Endothelial cell of umbilical vein (primary cell): Measurements from ENCODE around the gene CAPZA2.

Experiments used
- EZH2 ChIP-seq: IDR thresholded peaks from 2 replicates; pipeline ENCODE4 v1.6.1; 2012; ENCODE audit warnings: borderline replicate concordance, low read depth, mild to moderate bottlenecking, moderate library complexity, low read length, inconsistent platforms; ENCODE audit not compliant: severe bottlenecking
- MAX ChIP-seq: IDR thresholded peaks from 2 replicates; pipeline ENCODE4 v1.6.1; 2011; ENCODE audit not compliant: insufficient read depth, insufficient read length
- POLR2AphosphoS5 ChIP-seq: IDR thresholded peaks from 2 replicates; pipeline ENCODE4 v1.6.1; 2012; ENCODE audit warnings: low read depth, mild to moderate bottlenecking, control low read depth, low read length, moderate library complexity; ENCODE audit not compliant: insufficient read depth
- TF ChIP-seq, protein P1 (sequence below), 2 donors: IDR thresholded peaks; 1 replicate in 1 of 2; 2 replicates in 1 of 2; pipeline ENCODE4 v1.5.1; 2011; ENCODE audit warnings: low read length in 2 of 2, mild to moderate bottlenecking in 2 of 2, moderate library complexity in 2 of 2, control low read depth in 1 of 2, inconsistent platforms in 1 of 2, low read depth in 1 of 2; ENCODE audit not compliant: insufficient read depth in 1 of 2; ENCODE audit errors: extremely low read depth in 1 of 2

DNA sequence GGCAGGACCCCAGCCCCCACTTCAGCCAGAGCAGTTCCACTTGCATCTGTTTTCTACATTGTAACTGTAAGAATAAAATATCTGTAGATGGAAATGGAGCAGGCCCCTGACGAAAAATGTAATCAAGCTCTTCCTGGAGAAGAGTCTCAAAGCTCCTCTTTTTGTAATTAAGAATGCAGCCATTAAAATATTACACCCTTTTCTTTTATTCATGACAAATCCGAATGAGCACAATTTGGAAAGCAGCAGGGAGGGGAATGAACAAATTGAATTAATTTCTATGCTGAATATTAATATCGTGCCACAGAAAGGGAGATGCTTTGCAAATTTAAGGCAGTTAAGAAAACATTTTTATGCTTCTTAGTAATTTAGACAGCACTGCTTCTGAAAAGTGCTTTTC, 24.8 kb upstream of the CAPZA2 start:
- TF ChIP-seq, protein P1, sequence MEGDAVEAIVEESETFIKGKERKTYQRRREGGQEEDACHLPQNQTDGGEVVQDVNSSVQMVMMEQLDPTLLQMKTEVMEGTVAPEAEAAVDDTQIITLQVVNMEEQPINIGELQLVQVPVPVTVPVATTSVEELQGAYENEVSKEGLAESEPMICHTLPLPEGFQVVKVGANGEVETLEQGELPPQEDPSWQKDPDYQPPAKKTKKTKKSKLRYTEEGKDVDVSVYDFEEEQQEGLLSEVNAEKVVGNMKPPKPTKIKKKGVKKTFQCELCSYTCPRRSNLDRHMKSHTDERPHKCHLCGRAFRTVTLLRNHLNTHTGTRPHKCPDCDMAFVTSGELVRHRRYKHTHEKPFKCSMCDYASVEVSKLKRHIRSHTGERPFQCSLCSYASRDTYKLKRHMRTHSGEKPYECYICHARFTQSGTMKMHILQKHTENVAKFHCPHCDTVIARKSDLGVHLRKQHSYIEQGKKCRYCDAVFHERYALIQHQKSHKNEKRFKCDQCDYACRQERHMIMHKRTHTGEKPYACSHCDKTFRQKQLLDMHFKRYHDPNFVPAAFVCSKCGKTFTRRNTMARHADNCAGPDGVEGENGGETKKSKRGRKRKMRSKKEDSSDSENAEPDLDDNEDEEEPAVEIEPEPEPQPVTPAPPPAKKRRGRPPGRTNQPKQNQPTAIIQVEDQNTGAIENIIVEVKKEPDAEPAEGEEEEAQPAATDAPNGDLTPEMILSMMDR (IDR thresholded peaks at IDR 0.05; ENCODE audit: extremely low read depth in 1 of 2, insufficient read depth in 1 of 2, low read depth in 1 of 2, low read length in 2 of 2): no peak
- TF ChIP-seq MAX: no peak
- TF ChIP-seq POLR2AphosphoS5: no peak
- no peak for TF ChIP-seq EZH2
